GM21528 (cell line): ENCODE measurements around the gene JCAD.
"Not testable (repeated sequence)": the region's sequence is repeated elsewhere in the genome, so short reads cannot be mapped to it uniquely, and the experiment has no call there.

Experiments
- ATAC-seq: cut with Tn5 transposase; IDR thresholded peaks from one replicate; pipeline ENCODE4 v1.9.1; 2021; ENCODE audit warnings: mild to moderate bottlenecking, moderate library complexity; ENCODE audit not compliant: unreplicated experiment, low FRiP score

JCAD gene

DNA sequence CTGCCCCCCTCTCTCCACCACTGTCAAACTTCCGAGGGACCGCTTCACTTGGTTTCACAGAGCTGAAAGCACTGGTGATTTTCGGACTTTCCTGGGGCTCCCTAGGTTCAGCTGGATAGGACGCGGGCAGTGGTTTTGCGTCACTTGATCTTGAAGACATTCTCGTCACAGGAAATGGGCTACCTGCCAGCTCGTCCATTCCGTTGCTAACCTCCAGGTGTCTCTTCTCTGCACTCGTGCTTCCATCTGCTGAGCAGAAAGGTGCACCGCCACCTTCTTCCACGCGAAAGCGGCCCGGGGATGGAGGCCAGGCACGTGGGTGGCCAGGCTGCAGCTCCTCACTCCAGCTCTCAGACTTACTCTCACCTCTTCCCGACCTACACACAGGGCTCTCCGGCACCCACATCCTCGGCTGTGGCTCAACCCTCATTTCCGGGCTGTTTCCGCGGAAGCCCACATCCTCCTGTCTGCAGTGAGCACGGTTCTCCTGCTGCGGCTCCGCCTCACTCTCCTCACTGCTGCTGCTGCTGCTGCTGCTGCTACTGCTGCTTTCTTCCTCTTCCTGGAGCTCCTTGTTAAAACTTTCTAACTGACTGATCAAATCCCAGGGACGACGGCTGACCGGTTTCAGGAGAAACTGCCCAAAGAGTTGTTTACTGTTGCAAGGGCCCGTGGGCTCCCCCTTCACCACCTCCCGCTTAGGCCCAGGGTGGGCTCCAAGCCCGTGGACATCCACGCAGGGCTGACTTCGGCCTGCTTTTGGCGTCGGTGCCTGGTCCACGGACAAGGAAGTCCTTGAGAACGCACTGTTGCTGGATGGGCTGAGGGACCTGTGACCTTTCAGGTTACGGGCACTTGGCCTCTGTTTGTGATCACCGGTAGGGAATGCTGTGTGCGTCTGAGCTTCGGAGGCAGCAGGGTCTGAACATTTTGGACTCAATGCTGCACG lies 32.1 kb downstream of the JCAD start:
- peak; percentile 96 for ATAC-seq

DNA sequence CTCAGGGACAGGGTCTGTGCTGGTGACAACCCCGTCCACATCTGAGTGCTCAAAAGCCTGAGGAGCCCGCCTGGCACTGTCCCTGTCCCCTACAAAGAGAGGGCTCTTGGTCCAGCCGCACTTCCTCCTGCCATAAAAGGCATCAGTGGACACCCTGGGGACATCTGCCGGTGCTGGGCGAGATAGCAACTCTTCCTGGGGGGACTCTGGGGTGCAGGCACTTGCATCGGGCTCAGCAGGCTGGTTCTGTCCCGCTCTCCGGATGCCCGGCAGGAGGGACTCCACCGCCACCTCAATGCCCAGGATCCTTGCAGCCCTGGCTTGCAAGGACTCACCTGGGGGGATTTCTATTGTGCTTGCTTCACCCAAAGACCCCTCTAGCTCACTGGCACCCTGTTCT lies 32.8 kb downstream of the JCAD start:
- ATAC-seq: no peak

DNA sequence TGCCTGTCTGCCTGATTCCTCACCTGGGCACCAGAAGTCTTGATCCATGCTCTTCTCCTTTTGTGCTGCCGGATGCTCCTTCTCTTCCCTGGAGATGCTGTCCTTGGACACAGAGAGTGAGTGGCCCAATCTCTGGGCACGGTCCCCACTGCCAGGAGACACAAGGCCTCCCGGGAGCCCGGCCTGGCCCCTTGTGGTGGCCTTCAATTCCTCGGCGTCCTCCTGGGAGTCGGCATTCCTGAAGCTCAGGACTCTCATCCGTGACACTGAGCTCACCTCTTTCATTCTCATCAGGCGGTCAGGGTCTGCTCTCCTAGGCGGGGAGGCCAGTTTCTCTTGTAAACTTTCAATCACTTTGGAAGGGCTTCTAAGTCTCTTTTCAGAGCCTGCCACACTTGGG lies 33.3 kb downstream of the JCAD start:
- ATAC-seq: no peak

DNA sequence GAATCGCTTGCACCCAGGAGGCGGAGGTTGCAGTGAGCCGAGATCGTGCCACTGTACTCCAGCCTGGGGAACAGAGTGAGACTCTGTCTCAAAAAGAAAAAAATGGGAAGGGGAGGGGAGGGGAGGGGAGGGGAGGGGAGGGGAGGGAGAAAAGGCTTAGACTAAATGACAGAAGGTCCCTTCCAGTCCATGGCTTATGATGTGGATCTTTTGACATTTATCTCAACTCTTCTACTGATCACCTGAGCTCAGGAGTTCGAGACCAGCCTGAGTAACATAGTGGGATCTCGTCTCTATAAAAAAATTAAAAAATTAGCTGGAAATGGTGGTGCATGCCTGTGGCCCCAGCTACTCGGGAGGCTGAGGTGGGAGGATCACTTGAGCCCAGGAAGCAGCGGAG lies 34.0 kb downstream of the JCAD start:
- not testable (repeated sequence) for ATAC-seq

DNA sequence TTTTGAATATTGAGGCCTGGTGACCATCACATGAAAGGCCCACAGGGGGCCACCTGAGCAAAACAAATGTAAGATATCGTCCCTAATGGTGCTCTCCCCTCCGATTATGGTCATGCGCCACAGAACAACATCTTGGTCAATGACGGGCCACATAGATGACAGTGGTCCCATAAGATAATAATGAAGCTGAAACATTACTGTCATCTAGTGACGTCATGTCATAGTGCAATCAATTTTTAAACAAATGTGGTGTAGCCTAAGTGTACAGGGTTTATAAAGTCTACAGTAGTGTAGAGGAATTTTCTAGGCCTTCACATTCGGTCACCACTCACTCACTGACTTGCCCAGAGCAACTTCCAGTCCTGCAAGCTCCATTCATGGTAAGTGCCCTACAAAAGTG lies 36.8 kb downstream of the JCAD start:
- no peak for ATAC-seq

DNA sequence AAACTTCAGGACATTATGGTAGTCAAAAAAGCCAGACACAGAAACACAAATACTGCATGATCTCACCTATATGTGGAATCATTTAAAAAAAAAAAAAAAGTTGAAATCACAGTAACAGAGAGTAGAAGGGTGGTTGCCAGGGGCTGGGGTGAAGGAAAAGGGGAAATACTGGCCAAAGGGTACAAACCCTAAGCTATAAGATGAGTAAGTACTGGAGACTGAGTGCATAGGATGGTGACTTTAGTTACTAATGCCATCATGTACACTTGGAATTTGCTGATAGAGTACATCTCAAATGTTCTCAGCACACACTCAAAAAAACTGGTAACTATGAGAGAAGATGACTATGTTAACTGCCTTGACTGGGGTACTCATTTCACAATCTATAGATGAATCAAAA lies 39.9 kb downstream of the JCAD start:
- ATAC-seq: no peak

DNA sequence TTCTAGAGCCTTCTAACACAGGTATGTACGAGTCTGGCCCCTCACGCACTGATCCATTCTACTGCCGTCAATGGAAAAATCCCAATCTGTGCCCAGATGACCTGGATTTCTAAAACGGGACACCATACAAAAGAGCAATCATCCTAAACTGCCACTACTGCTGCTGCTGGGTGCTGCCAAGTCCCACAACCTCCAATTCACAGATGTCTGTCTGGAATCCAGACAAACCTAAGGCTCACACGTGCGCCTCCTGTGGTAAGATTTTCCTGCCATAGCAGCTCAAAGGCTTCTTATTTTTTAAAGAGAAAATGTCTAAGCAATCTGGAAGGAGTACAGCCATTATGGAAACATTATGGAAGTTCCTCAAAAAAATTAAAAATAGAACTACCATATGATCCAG lies 40.9 kb downstream of the JCAD start:
- ATAC-seq: no peak

DNA sequence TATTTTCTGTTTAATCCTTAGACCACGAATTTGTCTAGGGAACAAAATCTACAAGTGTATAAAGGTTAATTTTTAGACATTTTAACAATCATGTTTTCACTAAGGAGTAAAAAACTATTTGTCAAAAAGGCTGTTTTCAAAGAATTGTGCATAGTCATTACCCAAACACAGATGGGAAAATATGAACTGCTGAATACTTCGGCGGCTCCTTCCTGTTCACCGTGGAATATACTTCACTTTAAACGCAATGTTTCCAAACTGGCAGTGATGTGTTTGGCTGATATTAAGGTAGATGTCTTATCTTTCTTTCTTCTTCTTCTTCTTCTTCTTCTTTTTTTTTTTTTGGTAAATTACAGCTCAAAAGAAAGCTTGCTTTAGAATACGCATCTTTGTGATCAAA lies 41.4 kb downstream of the JCAD start:
- ATAC-seq: no peak

DNA sequence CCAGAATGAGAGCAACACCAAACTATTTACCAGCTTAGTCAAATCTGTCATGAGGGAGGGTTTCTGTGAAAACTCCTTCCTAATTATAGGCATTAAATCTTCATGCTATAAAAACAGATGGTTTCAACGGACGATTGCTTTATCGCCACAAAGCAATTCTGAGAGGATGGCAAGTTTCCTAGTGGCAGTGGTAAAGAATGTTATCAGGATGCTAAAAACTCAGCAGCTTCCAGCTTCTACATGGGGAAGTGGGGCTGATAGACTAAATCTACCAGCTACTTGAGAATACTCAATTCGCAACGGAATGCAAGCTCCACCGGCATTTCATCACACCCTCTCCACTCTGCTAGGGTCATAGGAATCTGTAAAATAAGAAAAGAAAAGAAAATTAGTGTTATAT lies 41.8 kb downstream of the JCAD start:
- ATAC-seq: no peak

DNA sequence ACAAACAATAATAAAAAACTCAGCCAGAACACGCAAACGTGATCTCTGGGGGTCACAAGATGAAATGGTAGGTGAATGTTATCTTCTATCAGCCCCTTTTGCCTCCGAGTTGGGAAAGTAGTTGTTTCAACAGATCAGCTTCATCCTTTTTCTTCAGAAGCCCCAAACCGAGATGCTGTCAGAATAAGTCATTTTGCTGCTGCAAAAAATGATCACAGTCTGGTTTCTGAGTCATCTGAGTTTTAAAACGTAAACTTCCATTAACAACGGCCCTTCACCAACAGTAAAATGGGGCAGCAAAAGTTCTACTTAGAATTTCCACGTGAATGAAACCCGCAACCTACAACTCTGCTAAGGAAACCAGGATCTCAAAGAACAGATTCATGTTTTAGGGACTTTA lies 44.9 kb downstream of the JCAD start:
- no peak for ATAC-seq

DNA sequence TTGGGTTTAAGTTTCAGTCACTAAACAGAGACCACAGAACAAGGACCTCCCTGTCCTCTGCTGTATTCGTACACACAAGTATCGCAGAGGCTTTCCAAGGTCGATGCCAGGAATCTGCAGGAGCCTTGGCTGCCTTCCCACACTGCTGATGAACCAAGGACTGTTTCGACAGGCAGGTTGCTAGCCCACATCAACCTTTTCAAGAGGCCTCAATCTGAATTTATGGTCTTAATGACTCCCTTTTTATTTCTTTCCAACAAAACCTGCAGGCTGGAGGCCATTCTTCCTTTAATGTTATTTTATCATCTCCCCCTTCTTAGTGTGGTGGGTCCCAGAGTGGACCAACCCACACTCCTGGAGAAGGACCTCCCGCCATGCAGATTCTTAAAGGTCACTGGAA lies 45.6 kb downstream of the JCAD start:
- no peak for ATAC-seq

DNA sequence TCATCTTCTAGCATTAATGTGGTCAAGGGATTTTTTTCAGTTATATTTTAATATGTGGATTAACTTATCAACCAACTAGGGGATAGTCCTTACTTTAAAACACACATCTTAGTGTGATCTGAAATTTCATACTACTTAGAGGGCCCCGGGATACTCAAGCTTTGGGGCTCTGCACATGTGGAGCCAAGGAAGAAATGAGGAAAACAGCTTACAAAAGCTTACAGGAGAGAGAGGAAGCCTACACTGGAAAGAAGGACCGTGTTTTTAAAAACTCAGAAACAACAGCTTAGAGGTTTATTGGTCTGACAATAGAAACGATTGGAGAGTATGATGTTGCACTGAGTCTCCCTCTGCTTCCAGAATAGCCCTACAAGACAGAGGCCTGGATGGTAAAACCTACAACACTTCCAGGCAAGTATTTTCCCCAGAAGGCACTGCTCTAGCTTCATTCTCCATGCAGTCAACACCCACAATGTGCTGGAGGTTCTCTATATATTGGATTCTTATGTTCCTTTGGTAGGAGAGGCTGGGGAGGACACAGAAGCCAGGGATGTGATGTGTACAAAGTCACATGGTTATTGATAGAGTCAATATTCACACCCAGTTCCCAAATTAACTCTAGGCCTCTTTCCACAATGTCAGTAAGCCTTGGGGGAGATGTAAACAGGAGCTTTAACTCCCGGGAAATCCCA lies 47.3 kb downstream of the JCAD start:
- no peak for ATAC-seq

DNA sequence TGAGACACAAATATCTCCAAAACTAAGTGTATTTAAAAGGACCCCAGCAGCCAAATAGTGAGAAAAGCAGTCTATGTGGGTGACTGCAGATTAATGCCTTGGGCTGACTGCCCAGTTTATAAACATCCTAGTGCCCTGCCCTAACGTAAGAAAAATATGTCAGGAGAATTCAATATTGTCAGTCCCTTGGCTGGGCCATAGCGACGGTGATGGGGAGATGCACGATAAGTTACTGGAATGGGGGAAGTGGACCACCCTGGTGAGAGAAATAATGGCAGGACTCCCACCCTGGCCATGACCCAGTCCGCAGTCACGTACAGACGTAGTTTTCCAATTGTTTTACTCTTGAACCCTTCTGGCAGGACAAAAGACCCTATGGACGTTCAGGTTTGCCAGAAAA lies 48.0 kb downstream of the JCAD start:
- ATAC-seq: no peak

DNA sequence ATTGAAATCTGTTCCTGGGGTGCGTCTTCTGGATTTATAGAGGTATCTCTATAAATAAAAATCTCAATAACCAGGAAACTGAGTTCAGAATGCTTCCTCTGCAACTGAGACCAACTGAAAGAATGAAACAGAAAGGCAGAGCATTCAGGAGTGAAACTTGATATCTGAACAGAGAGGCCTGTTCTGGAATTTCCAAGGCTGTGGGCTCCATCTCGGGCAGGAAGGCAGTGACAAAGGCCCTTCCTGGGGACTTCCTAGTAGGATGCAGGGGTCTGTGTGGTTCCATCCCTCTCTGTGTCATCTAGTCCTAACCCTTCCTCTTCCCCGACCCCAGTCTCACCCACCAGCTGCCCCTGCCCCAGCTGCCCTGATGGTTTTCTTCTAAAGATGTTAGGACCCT lies 52.0 kb downstream of the JCAD start:
- ATAC-seq: no peak

DNA sequence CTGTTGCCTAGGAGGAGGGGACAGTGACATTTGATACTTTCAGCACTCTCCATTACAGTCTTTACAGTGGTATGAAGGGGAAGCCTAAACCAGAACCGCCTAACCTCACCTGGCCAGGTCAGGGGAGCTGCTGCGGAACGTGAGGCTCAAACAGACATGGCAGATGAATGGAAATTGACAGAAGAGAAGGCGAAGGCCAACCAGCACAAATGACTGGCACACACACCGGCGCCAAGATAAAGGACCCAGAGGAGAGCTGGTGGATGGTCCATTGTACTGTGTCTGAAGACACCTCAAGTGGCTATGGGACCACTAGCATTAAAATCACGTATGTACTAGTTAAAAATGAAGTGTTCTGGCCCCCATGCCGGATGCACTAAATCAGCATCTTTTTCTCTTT lies 53.0 kb downstream of the JCAD start:
- ATAC-seq: no peak

DNA sequence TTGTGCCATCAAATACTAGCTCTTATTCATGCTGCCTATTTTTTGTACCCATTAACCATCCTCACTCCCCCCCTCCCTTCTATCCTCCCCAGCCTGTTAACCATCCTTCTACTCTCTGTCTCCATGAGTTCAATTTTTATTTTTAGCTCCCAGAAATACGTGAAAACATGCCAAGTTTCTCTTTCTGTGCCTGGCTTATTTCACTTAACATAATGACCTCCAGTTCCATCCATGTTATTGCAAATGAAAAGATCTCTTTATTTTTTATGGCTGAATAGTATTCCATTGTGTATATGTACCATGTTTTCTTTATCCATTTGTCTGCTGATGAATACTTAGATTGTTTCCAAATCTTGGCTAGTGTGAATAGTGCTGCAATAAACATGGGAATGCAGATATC lies 54.3 kb downstream of the JCAD start:
- not testable (repeated sequence) for ATAC-seq

DNA sequence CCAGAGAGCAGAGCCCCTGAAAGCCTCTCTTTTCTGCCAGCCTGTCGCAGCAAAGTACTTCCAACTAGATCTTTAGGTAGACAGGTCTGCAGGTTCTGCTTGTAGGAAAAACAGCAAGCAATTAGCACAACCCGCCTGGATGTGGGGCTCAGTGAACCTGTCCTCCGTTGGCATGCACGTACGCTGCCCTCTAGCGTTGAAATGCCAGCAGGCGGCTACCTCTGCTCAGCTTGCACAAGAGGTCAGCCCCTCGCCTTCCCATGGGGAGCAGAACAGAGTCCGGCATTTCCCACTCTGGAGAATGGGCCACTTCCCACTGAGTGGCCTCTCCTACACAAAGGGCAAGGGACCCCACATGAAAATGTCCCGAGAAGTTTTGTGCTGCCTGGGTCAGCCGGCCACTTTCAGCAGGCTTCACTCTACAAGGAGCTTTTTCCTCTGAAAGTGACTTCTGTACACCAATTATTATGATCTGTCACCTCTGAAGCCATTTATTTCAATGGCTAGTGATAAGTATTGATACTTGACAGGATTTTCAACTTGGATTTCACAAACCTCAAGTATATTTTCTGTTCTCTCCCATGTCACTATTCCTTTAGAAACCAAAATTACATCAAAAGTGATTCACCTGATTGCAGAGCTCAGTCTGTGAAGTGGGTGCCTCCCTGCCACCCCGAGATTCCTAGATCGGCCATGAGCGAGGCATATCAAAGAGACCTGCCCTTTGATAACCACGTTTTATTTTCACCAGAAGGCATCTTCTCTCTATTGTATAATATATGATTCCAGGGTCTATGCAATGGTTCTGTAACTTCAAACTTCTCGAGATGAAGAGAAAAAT lies 56.7 kb downstream of the JCAD start:
- peak; percentile 52 for ATAC-seq

DNA sequence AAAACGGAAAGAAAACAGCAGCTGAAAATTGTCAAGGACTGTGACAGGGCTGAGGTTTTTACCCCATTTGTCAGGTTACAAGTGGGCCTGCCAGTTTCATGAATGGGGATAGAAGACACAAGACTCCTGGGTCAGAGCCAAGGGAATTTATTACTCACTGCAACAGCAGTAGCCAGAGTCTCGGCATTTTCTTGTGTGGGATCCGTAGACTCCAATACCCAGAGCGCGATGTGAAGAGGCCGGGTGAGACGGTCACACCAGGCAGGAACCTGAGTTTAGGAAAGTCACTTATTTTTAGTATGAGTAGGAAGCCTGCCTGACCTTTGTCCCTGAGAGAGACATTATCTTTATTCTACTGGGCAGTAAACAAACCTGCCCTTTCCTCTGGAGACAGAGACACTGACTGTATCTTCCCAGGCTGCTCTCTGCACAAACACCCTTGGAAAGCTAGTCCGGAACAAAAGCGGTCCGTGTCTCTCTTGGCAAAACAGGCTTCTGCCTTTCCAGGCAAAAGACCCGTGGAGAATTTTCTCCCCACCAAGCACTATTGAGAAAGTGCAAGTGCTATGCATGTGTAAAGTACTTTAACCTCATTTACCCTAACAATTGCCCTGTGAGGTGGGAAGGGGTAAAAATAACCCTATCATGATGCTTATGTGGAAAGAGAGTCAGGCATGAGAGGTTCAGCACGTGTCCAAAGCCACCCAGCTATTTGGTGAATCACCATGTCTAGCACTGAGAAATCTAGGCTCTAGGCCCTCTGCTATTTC lies 58.4 kb downstream of the JCAD start:
- ATAC-seq: no peak

DNA sequence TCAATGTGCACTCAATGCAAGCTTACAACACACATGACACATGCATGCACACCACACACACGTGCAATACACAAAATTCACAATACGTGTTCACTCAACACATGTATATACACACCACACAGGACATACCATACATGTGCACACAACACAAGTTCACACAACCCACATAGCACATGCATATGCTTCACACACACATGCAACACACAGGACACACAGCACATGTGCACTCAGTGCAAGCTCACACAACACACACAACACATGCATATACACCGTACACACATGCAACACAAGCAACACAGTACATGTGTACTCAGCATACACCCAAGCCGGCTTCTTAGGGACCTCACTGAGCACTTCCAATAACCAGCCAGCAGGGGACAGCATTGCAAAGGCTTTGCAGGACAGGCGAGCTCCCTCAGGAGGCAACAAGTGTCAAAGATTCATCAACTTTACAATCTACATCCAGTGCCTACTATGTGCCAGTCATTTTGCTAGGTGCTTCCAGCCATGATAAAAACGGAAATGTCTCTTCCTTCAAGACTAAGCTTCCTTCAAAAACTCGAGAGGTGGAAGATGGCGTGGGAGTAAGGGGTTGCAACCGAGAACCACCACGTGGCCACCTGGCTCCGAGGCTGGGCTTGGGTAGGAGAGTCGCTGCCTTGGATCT lies 61.1 kb downstream of the JCAD start:
- peak; percentile 82 for ATAC-seq

DNA sequence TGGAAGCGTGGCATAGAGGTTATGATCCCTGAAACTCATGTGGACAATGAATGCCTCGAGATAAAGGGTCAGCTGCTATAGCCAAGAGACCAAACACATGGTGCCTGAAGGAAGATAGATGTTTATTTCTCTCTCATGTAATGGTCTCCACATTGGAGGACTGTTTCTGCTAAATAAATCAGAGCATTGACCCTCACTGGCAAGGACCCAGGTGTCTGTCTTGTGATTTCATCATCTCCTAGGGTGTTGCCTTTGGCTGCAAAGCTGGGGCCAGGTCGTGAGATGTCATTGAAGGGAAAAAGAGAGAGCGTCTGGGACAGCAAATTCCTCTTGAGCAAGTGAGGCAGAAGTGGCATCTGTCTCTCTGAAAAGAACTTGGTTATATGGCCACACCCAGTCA lies 64.6 kb downstream of the JCAD start:
- ATAC-seq: no peak
